Activated T-helper 1 cell treated with anti-CD3 and anti-CD28 coated beads, Interleukin-12 subunit alpha, Interleukin-12 subunit beta, Interleukin-2, Interleukin-4 antibody, amounts not matched to agents 30 ng/mL and 10 ng/mL and 1 ng/mL, durations not matched to agents 14 hours and 24 hours and 36 hours (primary cell): ENCODE results near the gene CDC27. TPM values are rescaled to one million over a fixed set of nuclear protein-coding genes. Genes with fewer than 3 reads are reported as not detected.

Source experiments
- DNase-seq: peaks from one replicate; pipeline ENCODE4 v3.0.0; 2021; ENCODE audit warnings: low spot score
- H3K27ac Mint-ChIP-seq: one replicate; pipeline ENCODE4 v1.8.0; 2021; ENCODE audit warnings: mild to moderate bottlenecking, mixed read lengths
- H3K27me3 Mint-ChIP-seq: one replicate; pipeline ENCODE4 v1.8.0; 2022; ENCODE audit warnings: mild to moderate bottlenecking, moderate library complexity, mixed read lengths; ENCODE audit not compliant: insufficient read depth
- H3K36me3 Mint-ChIP-seq: one replicate; pipeline ENCODE4 v1.8.0; 2021; ENCODE audit warnings: low read depth, mixed read lengths
- H3K4me1 Mint-ChIP-seq: one replicate; pipeline ENCODE4 v1.8.0; 2021; ENCODE audit warnings: low read depth, mixed read lengths
- H3K4me3 Mint-ChIP-seq: one replicate; pipeline ENCODE4 v1.8.0; 2021; ENCODE audit warnings: mild to moderate bottlenecking, moderate library complexity, mixed read lengths
- H3K9me3 Mint-ChIP-seq: one replicate; pipeline ENCODE4 v1.8.0; 2021; ENCODE audit warnings: mixed read lengths
- intact Hi-C: fragments of 100-400 bp; cut with micrococcal nuclease; formaldehyde crosslinking; loops from one replicate; pipeline ENCODE4 v1.15.1; 2024
- total RNA-seq: library from RNA; stranded (reverse); gene quantifications from 2 replicates; pipeline ENCODE4 v1.2.3, GENCODE V29; 2022

CDC27 gene
- total RNA-seq, 1 donor from 2014 or later, result 89.7 TPM

DNA sequence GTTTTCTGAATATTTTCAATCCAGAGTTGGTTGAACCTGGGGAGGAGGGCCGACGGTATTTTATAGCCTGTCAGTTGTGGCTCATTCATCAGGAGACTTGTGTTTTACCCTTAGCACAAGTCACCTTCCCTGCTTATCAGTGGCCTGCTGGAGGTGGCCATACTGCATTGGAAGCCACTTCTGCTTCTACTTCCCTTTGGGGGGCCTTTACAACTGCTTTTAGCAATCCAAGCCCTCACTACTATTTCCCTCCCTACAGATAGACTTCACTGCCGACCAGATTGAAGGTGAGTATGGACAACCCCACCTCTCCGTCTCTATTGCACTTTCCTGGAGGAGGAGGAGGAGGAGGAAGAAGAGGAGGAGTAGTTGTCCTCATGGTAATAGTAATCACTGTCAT lies 24.4 kb upstream of the CDC27 start:
- no peaks in the 10 kb centered on the region for H3K36me3 Mint-ChIP-seq
- intact Hi-C loops, result no loop called here
- no peaks in the 10 kb centered on the region for H3K9me3 Mint-ChIP-seq
- DNase-seq, result no peak
- H3K4me1 Mint-ChIP-seq, result peaks cover 8% of the 10 kb centered on the region
- peaks cover 22% of the 10 kb centered on the region for H3K27me3 Mint-ChIP-seq
- H3K4me3 Mint-ChIP-seq, result no peak overlapping the region
- H3K27ac Mint-ChIP-seq, result no peak overlapping the region

DNA sequence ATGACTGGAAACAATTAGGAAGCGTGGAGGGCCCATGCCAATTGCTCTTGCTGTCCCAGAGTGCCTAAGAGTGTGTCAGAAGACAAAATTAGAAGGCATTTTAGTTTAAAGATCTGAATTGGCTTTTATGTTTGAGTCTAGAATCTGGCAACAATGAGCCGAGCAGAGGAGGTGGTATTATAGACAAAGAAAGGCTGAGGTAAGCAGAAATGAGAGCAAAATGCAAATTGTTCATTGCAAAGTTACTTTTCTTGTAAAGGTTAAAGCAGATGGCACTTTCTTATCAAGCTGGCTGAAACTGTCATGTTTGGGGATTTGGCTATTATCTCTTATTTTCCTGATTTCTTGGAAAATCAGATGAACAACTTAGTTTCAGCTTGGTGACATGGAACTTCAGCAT lies 23.4 kb upstream of the CDC27 start:
- DNase-seq, result no peak
- Mint-ChIP-seq H3K9me3 (no peaks in the 10 kb centered on the region), H3K4me3 (no peak overlapping the region), H3K27me3 (peaks cover 22% of the 10 kb centered on the region), H3K36me3 (no peaks in the 10 kb centered on the region), H3K4me1 (peaks cover 8% of the 10 kb centered on the region), H3K27ac (no peak overlapping the region)
- intact Hi-C loops, result no loop called here

DNA sequence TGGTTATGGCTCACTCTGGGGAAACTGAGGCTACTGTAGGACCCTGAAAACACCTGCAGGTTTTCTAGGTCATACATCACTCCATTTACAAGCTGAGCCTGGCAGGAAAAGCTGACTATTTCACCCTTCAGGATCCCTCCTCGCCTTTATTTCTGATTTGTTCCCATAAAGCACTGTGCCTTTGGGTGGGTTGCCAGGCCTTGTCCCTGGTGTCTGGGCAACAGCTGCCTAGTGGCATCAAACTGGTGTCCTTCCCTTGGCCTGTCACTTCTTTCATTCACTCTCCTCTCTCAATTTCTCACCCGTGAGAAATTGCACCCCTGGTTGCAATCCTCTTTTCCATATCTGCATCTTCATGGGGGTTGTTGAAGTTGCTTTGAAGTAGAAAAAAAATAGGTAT lies 21.7 kb upstream of the CDC27 start:
- peaks cover 20% of the 10 kb centered on the region for H3K27me3 Mint-ChIP-seq
- peaks cover 15% of the 10 kb centered on the region for H3K4me1 Mint-ChIP-seq
- H3K27ac Mint-ChIP-seq, result no peak overlapping the region
- intact Hi-C loops, result no loop called here
- H3K4me3 Mint-ChIP-seq, result no peak overlapping the region
- no peak for DNase-seq
- no peaks in the 10 kb centered on the region for H3K36me3 Mint-ChIP-seq
- no peaks in the 10 kb centered on the region for H3K9me3 Mint-ChIP-seq

DNA sequence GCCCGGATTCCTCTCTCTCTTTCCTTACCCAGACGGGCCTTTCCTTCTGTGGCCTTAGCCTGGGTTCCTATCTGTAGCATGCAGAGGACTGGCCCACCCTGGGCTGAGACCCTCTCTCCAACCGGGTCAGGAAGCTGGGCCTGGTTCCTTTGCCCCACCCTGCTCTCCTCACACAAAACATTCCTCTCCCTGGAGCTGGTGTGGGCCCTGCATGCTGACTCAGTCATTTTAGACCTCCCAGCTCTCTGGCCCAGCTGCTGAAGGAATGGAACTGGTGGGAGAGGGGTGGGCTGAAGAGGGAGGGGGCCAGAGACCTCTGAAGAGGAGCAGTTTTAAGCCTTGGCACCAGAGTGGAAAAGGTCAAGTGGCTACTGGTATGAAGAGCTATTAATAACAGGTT lies 21.0 kb upstream of the CDC27 start:
- Mint-ChIP-seq H3K4me1 (peaks cover 22% of the 10 kb centered on the region), H3K9me3 (no peaks in the 10 kb centered on the region), H3K27me3 (peaks cover 18% of the 10 kb centered on the region)

DNA sequence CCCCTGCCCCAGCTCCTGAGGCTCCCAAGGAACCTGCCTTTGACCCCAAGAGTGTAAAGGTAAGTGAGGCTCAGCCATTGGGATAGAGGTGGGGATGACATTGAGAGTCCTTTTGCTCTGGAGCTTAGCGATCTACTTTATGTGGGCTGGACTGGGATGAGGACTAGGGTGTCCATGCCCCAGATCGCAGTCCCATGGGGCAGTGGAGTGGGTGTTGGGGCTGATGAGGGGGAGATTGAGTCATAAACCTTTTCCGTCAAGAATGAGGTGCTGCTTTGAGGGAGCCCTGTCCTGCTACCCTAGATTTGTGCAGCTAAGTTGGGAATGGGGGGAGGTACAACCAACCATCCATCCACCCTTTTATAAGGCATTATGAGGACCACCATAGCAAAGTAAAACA lies 20.4 kb upstream of the CDC27 start:
- H3K4me1 Mint-ChIP-seq, result peaks cover 28% of the 10 kb centered on the region
- no peak overlapping the region for H3K4me3 Mint-ChIP-seq
- no peaks in the 10 kb centered on the region for H3K9me3 Mint-ChIP-seq
- no peaks in the 10 kb centered on the region for H3K36me3 Mint-ChIP-seq
- no peak overlapping the region for H3K27ac Mint-ChIP-seq
- DNase-seq, result no peak
- H3K27me3 Mint-ChIP-seq, result peaks cover 13% of the 10 kb centered on the region
- intact Hi-C loops, result loop anchor here (5.0 kb wide), 1 partner anchor 47 kb away; no protein-coding TSS in a partner anchor

More for the DNA sequence above, 21.0 kb upstream of the CDC27 start:
- DNase-seq, result no peak
- H3K27ac Mint-ChIP-seq, result no peak overlapping the region
- H3K36me3 Mint-ChIP-seq, result no peaks in the 10 kb centered on the region
- intact Hi-C loops, result no loop called here
- no peak overlapping the region for H3K4me3 Mint-ChIP-seq

DNA sequence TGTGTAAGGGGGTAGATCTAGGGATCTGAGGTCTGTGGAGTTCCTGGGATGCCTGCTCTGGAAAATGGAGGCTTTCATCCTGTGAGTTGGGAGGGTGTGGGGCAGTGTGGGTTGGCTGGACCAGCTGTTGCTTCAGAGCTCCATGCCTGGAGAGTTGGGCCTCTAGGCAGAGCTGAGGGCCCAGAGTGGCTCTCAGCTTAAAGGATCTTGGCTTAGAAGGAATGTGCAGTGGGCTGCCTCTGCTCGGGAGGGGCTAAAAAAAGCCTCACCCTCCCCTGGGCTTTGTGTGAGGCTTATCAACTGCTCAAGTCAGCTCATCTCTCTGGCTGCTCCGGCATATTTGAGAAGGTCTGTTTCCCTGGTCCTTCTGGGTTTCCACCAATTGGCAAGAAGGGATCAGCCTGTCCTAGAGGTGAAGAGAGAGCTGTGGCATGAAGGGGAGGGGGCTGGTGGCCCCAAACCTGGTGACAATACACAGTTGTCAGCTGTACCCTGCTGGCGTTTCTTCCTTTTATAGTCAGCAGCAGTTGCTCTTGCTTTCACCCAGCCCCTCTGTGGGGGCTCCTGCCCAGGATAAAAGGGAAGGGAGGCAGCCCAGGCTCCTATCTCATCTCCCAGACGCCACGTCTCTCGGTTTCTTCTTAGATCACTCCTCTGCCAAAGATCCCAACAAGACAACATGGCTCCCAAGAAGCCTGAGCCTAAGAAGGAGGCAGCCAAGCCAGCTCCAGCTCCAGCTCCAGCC lies 19.8 kb upstream of the CDC27 start, which contains the start of gene MYL4:
Gene MYL4 (plus strand): TSS at position 605 of the 745 bp plus-strand sequence. CDS start 75 bp downstream, at position 680.
- H3K36me3 Mint-ChIP-seq, result no peaks in the 10 kb centered on the region
- no peak within 1 kb of the TSS for H3K27ac Mint-ChIP-seq
- H3K4me3 Mint-ChIP-seq, result no peak within 1 kb of the TSS
- H3K4me1 Mint-ChIP-seq, result peaks cover 34% of the 10 kb centered on the region
- intact Hi-C loops, result loop anchor here (5.0 kb wide), 1 partner anchor 47 kb away; no protein-coding TSS in a partner anchor
- H3K9me3 Mint-ChIP-seq, result no peaks in the 10 kb centered on the region
- H3K27me3 Mint-ChIP-seq, result peaks cover 9% of the 10 kb centered on the region
- no peak for DNase-seq

DNA sequence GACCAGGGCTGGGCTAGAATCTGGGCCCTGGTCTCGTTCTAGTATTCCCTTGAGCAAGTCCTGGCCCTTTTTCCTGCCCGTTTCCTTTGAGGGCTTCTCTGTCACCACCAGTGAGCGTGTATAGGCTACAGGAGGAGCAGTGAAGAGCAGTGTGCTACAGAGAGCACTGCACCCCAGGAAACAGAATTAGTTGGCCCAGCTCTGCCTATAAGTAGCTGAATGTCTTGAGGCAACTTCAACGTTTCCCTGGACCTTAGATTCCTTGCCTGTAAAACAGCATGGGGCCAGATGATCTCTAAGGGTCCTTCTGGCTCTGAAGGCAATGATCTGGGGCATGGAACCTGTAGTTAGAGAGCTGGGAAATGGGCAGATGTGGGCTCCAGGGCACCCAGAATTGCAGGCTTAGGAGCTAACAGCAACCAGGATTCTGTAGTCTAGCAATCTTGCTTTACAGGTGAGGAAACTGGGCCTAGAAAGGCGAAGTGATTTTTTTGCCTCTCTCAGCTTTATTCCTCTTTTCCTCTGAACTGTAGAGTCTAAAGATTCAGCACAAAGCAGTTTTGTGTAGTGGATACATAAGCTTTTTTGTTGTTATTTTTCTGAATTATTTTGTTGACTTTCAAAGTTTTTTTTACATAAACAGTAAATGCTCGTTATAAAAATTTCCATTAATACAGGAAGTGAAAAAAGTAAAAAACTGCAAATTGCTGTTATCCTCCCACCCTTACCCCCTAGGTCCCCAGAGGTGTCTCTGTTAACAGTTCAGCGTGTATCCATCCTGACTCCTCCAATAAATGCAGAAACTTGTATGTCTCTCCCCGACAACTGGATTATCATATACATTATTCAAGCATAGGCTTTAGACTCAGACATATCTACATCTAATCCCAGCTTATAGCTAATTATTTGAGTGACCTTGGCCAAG lies 18.3 kb upstream of the CDC27 start:
- Mint-ChIP-seq H3K36me3 (no peaks in the 10 kb centered on the region), H3K27me3 (peaks cover 8% of the 10 kb centered on the region), H3K4me3 (no peak overlapping the region), H3K4me1 (peaks cover 43% of the 10 kb centered on the region), H3K9me3 (no peaks in the 10 kb centered on the region), H3K27ac (no peak overlapping the region)
- intact Hi-C loops, result loop anchor here (5.0 kb wide), 1 partner anchor 45 kb away; no protein-coding TSS in a partner anchor
- DNase-seq, result no peak

DNA sequence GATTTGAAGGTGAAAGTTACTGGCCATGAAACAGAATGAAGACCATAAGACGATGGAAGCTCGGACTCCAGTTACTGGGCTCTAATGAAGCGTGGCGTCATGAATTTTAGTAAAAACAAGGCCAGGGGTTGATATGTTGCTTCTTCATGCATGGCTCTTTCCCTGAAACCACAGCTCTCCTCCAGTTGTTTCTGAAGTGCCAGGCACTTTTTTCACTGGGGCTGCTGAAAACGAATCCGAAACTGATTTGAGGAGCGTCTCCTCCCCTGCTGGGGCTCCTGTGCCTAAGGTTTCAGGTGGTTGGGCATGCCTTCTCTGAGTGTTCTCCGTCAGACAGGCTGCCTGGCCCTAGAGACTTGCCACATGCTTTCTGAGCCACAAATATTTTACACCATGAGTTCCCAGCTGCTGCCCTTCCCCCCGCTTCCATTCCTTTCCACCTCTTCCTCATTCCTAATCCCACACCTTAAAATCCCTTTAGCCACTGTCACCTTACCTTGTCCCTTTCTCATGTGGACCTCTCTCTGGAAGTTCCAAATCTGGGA lies 16.4 kb upstream of the CDC27 start:
- DNase-seq, result peak; percentile 71
- Mint-ChIP-seq H3K27ac (peak overlapping the region; percentile 84), H3K27me3 (no peaks in the 10 kb centered on the region), H3K36me3 (no peaks in the 10 kb centered on the region), H3K9me3 (no peaks in the 10 kb centered on the region), H3K4me1 (peaks cover 45% of the 10 kb centered on the region), H3K4me3 (peak overlapping the region; percentile 75)
- intact Hi-C loops, result loop anchor here (1.0 to 5.0 kb wide), 3 partner anchors 16 to 43 kb away; partner anchors contain the start of gene CDC27

DNA sequence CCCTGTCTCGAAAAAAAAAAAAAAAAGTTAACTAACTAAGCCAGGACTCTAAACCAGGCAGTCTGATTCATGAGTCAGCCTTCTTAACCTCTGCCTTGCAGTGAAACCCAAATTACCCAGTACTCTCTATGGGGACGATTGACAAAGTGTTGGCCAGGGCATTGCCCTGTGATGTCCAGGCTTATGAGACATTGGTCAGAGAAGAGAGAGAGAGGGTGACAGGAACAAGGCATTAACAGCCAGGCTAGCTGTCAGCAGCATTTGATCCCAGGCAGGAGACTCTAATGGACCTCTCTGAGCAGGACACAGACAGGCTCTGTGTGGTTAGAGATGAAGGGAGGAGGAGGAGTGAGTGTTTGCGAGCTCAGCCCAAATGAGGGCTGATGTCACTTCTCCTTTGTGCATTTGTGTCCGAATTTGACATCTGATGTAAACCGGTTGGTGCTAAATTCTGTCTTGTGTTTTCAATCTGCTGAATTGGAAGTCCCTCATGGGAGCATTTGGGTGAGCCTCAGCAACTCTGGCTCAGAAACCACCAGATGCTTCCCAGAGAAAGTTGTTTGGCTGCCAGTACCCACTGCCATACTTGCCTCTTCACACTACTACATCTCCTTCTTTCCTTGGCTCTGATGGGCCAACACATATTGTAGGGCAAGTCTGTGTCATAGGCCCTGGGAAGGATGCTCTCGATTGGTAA lies 15.8 kb upstream of the CDC27 start:
- Mint-ChIP-seq H3K4me3 (peak overlapping the region; percentile 75), H3K4me1 (peaks cover 51% of the 10 kb centered on the region), H3K9me3 (no peaks in the 10 kb centered on the region), H3K36me3 (no peaks in the 10 kb centered on the region), H3K27me3 (no peaks in the 10 kb centered on the region), H3K27ac (peak overlapping the region; percentile 84)
- intact Hi-C loops, result loop anchor here (1.0 to 5.0 kb wide), 3 partner anchors 16 to 43 kb away; partner anchors contain the start of gene CDC27
- DNase-seq, result peak; percentile 24

DNA sequence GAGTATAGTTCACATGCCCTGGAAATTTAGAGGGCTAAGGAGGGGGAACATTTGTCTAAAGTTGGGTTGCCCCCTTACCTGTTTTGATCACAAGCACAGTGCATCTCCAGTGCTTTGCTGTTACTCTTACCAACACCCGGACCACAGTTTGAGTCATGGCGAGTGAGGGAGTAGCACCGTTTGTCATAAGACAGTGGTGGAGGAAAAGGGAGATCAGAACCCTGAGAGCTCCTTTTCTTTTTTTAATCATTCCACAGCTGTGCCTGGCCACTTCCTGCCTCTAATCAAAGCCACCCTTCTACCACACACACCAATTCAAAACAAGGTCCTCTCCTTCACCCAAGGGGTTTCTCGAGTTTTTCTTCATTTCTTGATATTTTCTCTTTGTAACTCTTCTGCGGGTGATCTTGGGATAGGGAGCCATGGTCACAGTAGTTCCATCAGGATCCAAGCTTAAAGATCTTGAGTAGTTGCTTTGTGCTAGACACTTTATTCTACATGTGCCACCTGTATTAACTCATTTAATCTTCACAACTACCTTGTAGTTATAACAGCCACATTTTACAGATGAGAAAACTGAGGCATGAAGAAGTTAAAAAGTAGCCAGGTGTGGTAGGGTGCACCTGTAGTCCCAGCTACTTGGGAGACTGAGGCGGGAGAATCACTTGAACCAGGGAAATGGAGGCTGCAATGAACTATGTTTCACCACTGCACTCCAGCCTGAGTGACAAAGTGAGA lies 15.1 kb upstream of the CDC27 start:
- intact Hi-C loops, result no loop called here
- Mint-ChIP-seq H3K4me3 (peak overlapping the region; percentile 75), H3K4me1 (peaks cover 54% of the 10 kb centered on the region), H3K36me3 (no peaks in the 10 kb centered on the region), H3K9me3 (no peaks in the 10 kb centered on the region), H3K27ac (peak overlapping the region; percentile 84), H3K27me3 (no peaks in the 10 kb centered on the region)
- peak; percentile 46 for DNase-seq

DNA sequence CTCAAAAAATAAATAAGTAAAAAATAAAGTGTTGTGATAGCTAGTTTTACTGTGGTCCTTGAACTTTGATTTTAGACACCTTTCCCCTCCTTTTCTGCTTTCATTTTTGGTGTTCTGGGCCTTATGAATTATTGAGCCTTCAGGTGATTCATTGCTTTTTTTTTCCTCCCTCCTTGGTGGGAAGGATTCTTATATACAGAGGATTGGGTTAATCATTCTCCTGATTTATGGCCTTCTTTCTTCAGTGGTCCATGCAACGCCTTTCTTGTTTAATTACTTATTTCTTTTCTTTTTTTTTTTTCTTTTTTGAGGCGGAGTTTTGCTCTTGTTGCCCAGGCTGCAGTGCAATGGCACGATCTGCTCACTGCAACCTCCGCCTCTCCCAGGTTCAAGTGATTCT lies 12.1 kb upstream of the CDC27 start:
- Mint-ChIP-seq H3K27ac (no peak overlapping the region), H3K4me1 (peaks cover 42% of the 10 kb centered on the region), H3K4me3 (no peak overlapping the region), H3K9me3 (no peaks in the 10 kb centered on the region), H3K36me3 (no peaks in the 10 kb centered on the region), H3K27me3 (peaks cover 4% of the 10 kb centered on the region)
- intact Hi-C loops, result no loop called here
- DNase-seq, result no peak

DNA sequence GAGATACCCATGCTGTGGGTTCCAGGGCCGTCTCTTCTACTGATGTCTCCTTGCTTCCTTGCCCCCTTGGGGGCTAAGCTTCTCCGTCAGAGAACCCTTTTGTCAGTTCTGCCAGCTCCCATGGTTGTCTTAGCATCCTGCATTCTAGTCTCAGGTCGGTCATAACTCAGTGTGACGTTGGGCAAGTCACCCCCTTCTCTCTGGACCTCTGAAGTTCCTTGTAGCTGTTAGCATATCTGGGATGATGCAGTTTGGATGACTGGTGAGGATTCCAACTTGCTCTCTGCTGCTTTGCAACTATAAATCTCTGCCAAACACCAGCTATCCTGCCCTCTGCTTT lies 11.2 kb upstream of the CDC27 start:
- no peaks in the 10 kb centered on the region for H3K36me3 Mint-ChIP-seq
- intact Hi-C loops, result no loop called here

More for the DNA sequence above, 11.2 kb upstream of the CDC27 start:
- no peak for DNase-seq
- Mint-ChIP-seq H3K27ac (peak overlapping the region; percentile 59), H3K9me3 (no peaks in the 10 kb centered on the region), H3K4me3 (no peak overlapping the region), H3K27me3 (peaks cover 7% of the 10 kb centered on the region), H3K4me1 (peaks cover 34% of the 10 kb centered on the region)
